ENCODE results near the gene TMEM154.

GRCh38 chr4:152581536-152582160, 98.1 kb downstream of the TMEM154 start:
- TF ChIP-seq CTCF (IDR thresholded peaks at IDR 0.05; ENCODE audit: low read depth, low read length): no peak; the same call in 1 of the 2 replicates
- no peak for TF ChIP-seq EZH2phosphoT487 (IDR thresholded peaks at IDR 0.05; ENCODE audit: low read depth)
